ENCODE measurements around the gene SENP5.
"Not testable (repeated sequence)": the region's sequence is repeated elsewhere in the genome, so short reads cannot be mapped to it uniquely, and the experiment has no call there.

The SENP5 gene

DNA sequence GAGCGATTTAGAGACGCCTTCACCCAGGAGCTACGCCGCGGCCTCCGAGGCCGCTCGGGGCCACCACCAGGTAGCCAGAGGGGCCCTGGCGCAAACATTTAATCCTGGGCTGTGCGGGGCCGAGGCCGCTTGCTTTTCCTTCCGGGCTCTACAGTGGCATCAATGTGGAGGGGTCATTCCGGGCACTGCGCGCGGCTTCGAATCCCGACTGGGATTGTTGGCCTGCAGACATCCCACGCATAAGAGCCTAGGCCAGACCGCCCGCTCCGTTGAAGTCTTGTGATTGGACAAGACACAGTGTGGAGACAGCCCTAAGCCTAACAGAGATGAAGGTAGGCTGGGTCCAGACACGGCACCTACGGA lies 75.2 kb downstream of the SENP5 start:
- H2AFZ ChIP-seq (ENCODE audit: low read depth, low read length, severe bottlenecking): peak overlapping the region; percentile 69
- no peak overlapping the region for H3K27ac ChIP-seq (ENCODE audit: low read depth, low read length)
- peaks cover 10% of the 10 kb centered on the region; the same call in 1 of the 2 replicates for H3K36me3 ChIP-seq (ENCODE audit: low read length)

GRCh38 chr3:196944037-196944790 lies 76.5 kb downstream of the SENP5 start:
- Histone ChIP-seq H3K4me2 (ENCODE audit: low read depth, low read length, poor library complexity, severe bottlenecking) (peak overlapping the region; percentile 84), H3K79me2 (ENCODE audit: insufficient read depth, low read length) (peaks cover 44% of the 10 kb centered on the region)
- H2AFZ ChIP-seq (ENCODE audit: low read depth, low read length, severe bottlenecking); H3K27me3 ChIP-seq (ENCODE audit: low read length); H3K9me3 ChIP-seq (ENCODE audit: insufficient read depth, low read length); H3K27ac ChIP-seq (ENCODE audit: low read depth, low read length); H3K9me2 ChIP-seq (replicated peaks; ENCODE audit: insufficient read depth, low read length); H3K4me3 ChIP-seq (ENCODE audit: insufficient read depth, low read length, poor library complexity, severe bottlenecking); H4K20me1 ChIP-seq (ENCODE audit: low read depth, low read length); H3K36me3 ChIP-seq (ENCODE audit: low read length); H3F3A ChIP-seq (ENCODE audit: insufficient read depth); H3K9ac ChIP-seq (ENCODE audit: low read length): not testable (repeated sequence)

More for the DNA sequence above, 75.2 kb downstream of the SENP5 start:
- Histone ChIP-seq H3F3A (ENCODE audit: insufficient read depth) (peaks cover 9% of the 10 kb centered on the region), H3K79me2 (ENCODE audit: insufficient read depth, low read length) (peaks cover 56% of the 10 kb centered on the region), H4K20me1 (ENCODE audit: low read depth, low read length) (peaks cover 2% of the 10 kb centered on the region; the same call in 1 of the 2 replicates), H3K9me3 (ENCODE audit: insufficient read depth, low read length) (no peaks in the 10 kb centered on the region), H3K4me3 (ENCODE audit: insufficient read depth, low read length, poor library complexity, severe bottlenecking) (peak overlapping the region; percentile 94), H3K9ac (ENCODE audit: low read length) (peak overlapping the region; percentile 99), H3K27me3 (ENCODE audit: low read length) (no peaks in the 10 kb centered on the region), H3K9me2 (replicated peaks; ENCODE audit: insufficient read depth, low read length) (no peaks in the 10 kb centered on the region), H3K4me2 (ENCODE audit: low read depth, low read length, poor library complexity, severe bottlenecking) (peak overlapping the region; percentile 84)
- TF ChIP-seq EZH2phosphoT487 (conservative IDR thresholded peaks at IDR 0.05; ENCODE audit: low read length) (no peak), CTCF (IDR thresholded peaks at IDR 0.05; ENCODE audit: insufficient read depth, low read length, poor library complexity, severe bottlenecking) (no peak)

GRCh38 chr3:196947136-196947859 lies 79.6 kb downstream of the SENP5 start:
- TF ChIP-seq EZH2phosphoT487 (conservative IDR thresholded peaks at IDR 0.05; ENCODE audit: low read length) (no peak), CTCF (IDR thresholded peaks at IDR 0.05; ENCODE audit: insufficient read depth, low read length, poor library complexity, severe bottlenecking) (no peak)
- no peak overlapping the region for H3K4me3 ChIP-seq (ENCODE audit: insufficient read depth, low read length, poor library complexity, severe bottlenecking)
- no peak overlapping the region for H3K4me2 ChIP-seq (ENCODE audit: low read depth, low read length, poor library complexity, severe bottlenecking)
- no peaks in the 10 kb centered on the region for H3F3A ChIP-seq (ENCODE audit: insufficient read depth)
- no peak overlapping the region for H3K9ac ChIP-seq (ENCODE audit: low read length)
- H3K27me3 ChIP-seq (ENCODE audit: low read length): no peaks in the 10 kb centered on the region
- H3K79me2 ChIP-seq (ENCODE audit: insufficient read depth, low read length): peaks cover 14% of the 10 kb centered on the region
- H3K9me3 ChIP-seq (ENCODE audit: insufficient read depth, low read length): no peaks in the 10 kb centered on the region
- H3K36me3 ChIP-seq (ENCODE audit: low read length): no peaks in the 10 kb centered on the region
- no peak overlapping the region for H3K27ac ChIP-seq (ENCODE audit: low read depth, low read length)
- H4K20me1 ChIP-seq (ENCODE audit: low read depth, low read length): peaks cover 2% of the 10 kb centered on the region; the same call in 1 of the 2 replicates
- no peaks in the 10 kb centered on the region for H3K9me2 ChIP-seq (replicated peaks; ENCODE audit: insufficient read depth, low read length)
- H2AFZ ChIP-seq (ENCODE audit: low read depth, low read length, severe bottlenecking): no peak overlapping the region

Measured in SU-DHL-6 (cell line).